Kidney (tissue), 14 donors: ENCODE measurements around the gene TMEM218. TPM values are rescaled to one million over a fixed set of nuclear protein-coding genes. Genes with fewer than 3 reads are reported as not detected.
A peak's percentile ranks its signal among the peaks of the same experiment; 100 is the strongest.

Source experiments
- DNase-seq, 5 donors: peaks; one replicate each; pipeline ENCODE4 v3.0.0-alpha.2; 2013 to 2020
- FAIRE-seq: peaks from 2 replicates; lab custom pipeline; 2012; peaks lifted over from hg19 to GRCh38; lab: Jason Lieb, UNC
- H3K27ac ChIP-seq, 2 donors: one replicate each; pipeline ENCODE4 v1.7.0; 2013; ENCODE audit warnings: low read depth in 2 of 2, low read length in 2 of 2, inconsistent platforms in 1 of 2
- H3K27me3 ChIP-seq: one replicate; pipeline ENCODE4 v1.7.1; 2013; ENCODE audit warnings: low read length, inconsistent platforms; ENCODE audit not compliant: control insufficient read depth, insufficient read depth
- H3K36me3 ChIP-seq, 3 donors: one replicate each; pipeline versions ENCODE4 v1.7.0 to v1.7.1; 2013; ENCODE audit warnings: low read length in 3 of 3, control low read depth in 1 of 3, inconsistent platforms in 1 of 3; ENCODE audit not compliant: insufficient read depth in 3 of 3, control insufficient read depth in 2 of 3
- H3K4me1 ChIP-seq, 3 donors: one replicate each; pipeline versions ENCODE4 v1.7.0 to v1.7.1; 2013; ENCODE audit warnings: low read length in 3 of 3, inconsistent platforms in 1 of 3, low read depth in 1 of 3; ENCODE audit not compliant: control insufficient read depth in 2 of 3, insufficient read depth in 2 of 3
- H3K4me3 ChIP-seq, 3 donors: one replicate each; pipeline versions ENCODE4 v1.7.0 to v1.8.1; 2013; ENCODE audit warnings: low read length in 3 of 3, control low read depth in 1 of 3, inconsistent platforms in 1 of 3
- H3K9ac ChIP-seq, 3 donors: one replicate each; pipeline versions ENCODE4 v1.7.0 to v1.7.1; 2013; ENCODE audit warnings: low read length in 3 of 3, control low read depth in 1 of 3, inconsistent platforms in 1 of 3
- H3K9me3 ChIP-seq, 3 donors: one replicate each; pipeline versions ENCODE4 v1.7.0 to v1.7.1; 2013; ENCODE audit warnings: low read length in 3 of 3, control low read depth in 1 of 3, inconsistent platforms in 1 of 3; ENCODE audit not compliant: control insufficient read depth in 2 of 3, insufficient read depth in 1 of 3
- intact Hi-C: fragments of 100-400 bp; cut with DNase I; formaldehyde crosslinking; loops from one replicate; pipeline ENCODE4 v1.11.1; 2022
- polyA plus RNA-seq: library from polyadenylated mRNA; stranded (reverse); fragments of 350-450 nt; fragmentation: Illumina TruSeq; extraction: RNeasy Lipid Tissue Mini Kit (QIAGEN cat#74804); gene quantifications from one replicate; pipeline ENCODE4 v1.2.3, GENCODE V29; 2014; ENCODE audit warnings: low read depth, low replicate concordance; ENCODE audit not compliant: insufficient read depth
- total RNA-seq: library from RNA; stranded (reverse); fragmentation: NEBNext Ultra II Directional; extraction: Animal tissue kit (Norgen Biotek cat#: 25700); gene quantifications from one replicate; pipeline ENCODE4 v1.2.1, GENCODE V29; 2021
- TF ChIP-seq, protein P1 (sequence below): IDR thresholded peaks from 3 replicates; pipeline ENCODE4 v1.5.1; 2012; ENCODE audit warnings: mild to moderate bottlenecking, moderate library complexity, borderline replicate concordance; ENCODE audit not compliant: insufficient read depth; ENCODE audit errors: extremely low read depth
- donor health status: control.
- donor health status: control.
- donor health status: control.
- donor health status: control.
- donor health status: control.
- donor health status: DM: yes; HTN: yes; CAD: no.
- donor health status: Normal renal cell carcinoma (clear cell type).

TMEM218 gene
- total and polyA plus RNA-seq, 2 donors from 2014 or later, result 22.9 to 33.4 TPM

DNA sequence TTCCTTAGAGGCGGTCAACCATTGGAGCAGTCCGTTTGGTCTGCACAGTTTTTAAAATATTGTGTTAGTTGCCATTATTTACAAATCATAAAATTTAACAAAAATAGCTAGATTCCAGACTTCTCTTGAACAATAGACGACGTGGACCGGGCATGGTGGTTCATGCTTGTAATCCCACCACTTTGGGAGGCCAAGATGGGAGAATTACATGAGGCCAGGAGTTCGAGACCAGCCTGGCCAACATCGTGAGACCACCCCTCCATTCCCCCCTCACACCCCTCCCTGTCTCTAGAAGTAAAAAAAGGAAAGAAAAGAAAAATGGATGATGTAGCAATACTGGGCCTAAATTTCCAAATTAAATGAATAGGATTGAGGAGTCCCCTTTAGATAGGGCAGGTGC is 47.4 kb downstream of the TMEM218 start:
- TF ChIP-seq, protein P1, sequence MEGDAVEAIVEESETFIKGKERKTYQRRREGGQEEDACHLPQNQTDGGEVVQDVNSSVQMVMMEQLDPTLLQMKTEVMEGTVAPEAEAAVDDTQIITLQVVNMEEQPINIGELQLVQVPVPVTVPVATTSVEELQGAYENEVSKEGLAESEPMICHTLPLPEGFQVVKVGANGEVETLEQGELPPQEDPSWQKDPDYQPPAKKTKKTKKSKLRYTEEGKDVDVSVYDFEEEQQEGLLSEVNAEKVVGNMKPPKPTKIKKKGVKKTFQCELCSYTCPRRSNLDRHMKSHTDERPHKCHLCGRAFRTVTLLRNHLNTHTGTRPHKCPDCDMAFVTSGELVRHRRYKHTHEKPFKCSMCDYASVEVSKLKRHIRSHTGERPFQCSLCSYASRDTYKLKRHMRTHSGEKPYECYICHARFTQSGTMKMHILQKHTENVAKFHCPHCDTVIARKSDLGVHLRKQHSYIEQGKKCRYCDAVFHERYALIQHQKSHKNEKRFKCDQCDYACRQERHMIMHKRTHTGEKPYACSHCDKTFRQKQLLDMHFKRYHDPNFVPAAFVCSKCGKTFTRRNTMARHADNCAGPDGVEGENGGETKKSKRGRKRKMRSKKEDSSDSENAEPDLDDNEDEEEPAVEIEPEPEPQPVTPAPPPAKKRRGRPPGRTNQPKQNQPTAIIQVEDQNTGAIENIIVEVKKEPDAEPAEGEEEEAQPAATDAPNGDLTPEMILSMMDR, result no peak
- FAIRE-seq (no peak), DNase-seq (no peak)
- Histone ChIP-seq H3K27me3 (peaks cover 12% of the 10 kb centered on the region), H3K9me3 (no peaks in the 10 kb centered on the region), H3K36me3 (no peaks in the 10 kb centered on the region), H3K4me3 (peak overlapping the region in 1 of 3 donors; percentile 70), H3K27ac (no peak overlapping the region), H3K4me1 (peaks cover 0 to 5% (median 0%) of the 10 kb centered on the region in 3 donors), H3K9ac (peak overlapping the region in 1 of 3 donors; percentile 57)
- intact Hi-C loops, result no loop called here

DNA sequence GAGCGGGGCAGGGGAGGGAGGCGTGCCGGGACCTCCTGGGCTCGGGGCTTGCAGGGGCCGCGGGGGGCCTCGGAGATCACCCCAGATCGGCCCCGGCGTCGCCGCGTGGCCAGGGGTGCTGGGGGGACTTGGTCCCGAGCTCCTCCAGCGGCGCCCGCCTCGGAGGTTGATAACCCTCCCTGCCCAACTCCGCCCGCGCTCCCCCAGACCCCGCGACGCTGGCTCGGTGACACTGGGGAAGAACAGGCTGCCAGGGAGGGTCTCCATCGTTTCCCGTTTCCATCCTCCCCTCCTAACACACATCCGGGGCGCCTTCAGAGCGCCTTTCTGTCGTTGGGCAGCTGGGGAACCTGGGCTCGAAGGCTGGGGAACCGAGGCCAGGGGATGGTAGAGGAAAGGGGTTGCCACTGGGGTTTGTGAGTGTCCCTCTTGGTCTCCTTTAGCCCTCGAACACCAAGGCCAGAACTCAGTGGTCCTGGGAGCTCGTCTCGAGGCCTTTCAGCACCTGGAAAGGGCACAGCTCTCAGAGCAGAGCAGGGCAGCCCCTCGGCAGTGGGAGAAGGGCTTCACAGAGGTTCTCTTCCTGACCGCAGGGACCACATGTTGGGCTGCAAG is 47.9 kb downstream of the TMEM218 start:
- TF ChIP-seq, protein P1, result no peak
- H3K9me3 ChIP-seq, result no peaks in the 10 kb centered on the region
- H3K4me3 ChIP-seq, result peak overlapping the region in 2 of 3 donors; percentile 53 to 70
- H3K4me1 ChIP-seq, result peaks cover 0 to 5% (median 0%) of the 10 kb centered on the region in 3 donors
- H3K27ac ChIP-seq, result peak overlapping the region in 1 of 2 donors; percentile 45
- FAIRE-seq, result no peak
- peak in 3 of 5 donors; percentile 16 to 71 (median 45) for DNase-seq
- intact Hi-C loops, result no loop called here
- H3K36me3 ChIP-seq, result no peaks in the 10 kb centered on the region
- H3K27me3 ChIP-seq, result peaks cover 12% of the 10 kb centered on the region
- peak overlapping the region in 1 of 3 donors; percentile 57 for H3K9ac ChIP-seq

GRCh38 chr11:125062931-125063428 is 48.4 kb downstream of the TMEM218 start, which contains the start of gene SLC37A2:
Gene SLC37A2 (plus strand): TSS chr11:125063305. CDS start chr11:125063368, 63 bp downstream.
- Histone ChIP-seq H3K9me3 (no peaks in the 10 kb centered on the region), H3K9ac (peak within 1 kb of the TSS in 1 of 3 donors; percentile 57), H3K4me1 (peaks cover 0 to 5% (median 0%) of the 10 kb centered on the region in 3 donors), H3K27ac (peak within 1 kb of the TSS in 1 of 2 donors; percentile 45), H3K4me3 (peak within 1 kb of the TSS; percentile 62 to 74 (median 70)), H3K27me3 (peaks cover 12% of the 10 kb centered on the region), H3K36me3 (no peaks in the 10 kb centered on the region)
- TF ChIP-seq, protein P1, result no peak
- DNase-seq (peak; percentile 66 to 87 (median 76)), FAIRE-seq (no peak)
- intact Hi-C loops, result no loop called here
